ENCODE results near the gene RPS21.

RPS21 gene

GRCh38 chr20:62350098-62350628 lies 36.7 kb upstream of the RPS21 start:
- DNase-seq = no peak
- Histone ChIP-seq H2AFZ (ENCODE audit: low read depth, low read length) (no peak overlapping the region), H3K4me1 (ENCODE audit: insufficient read depth, low read length) (no peaks in the 10 kb centered on the region), H3K36me3 (ENCODE audit: insufficient read depth, low read length) (no peaks in the 10 kb centered on the region), H3K27ac (ENCODE audit: low read length) (no peak overlapping the region), H3K9me3 (ENCODE audit: insufficient read depth, low read length, severe bottlenecking) (peaks cover 2% of the 10 kb centered on the region), H3K79me2 (ENCODE audit: insufficient read depth, low read length) (no peaks in the 10 kb centered on the region), H3K27me3 (ENCODE audit: insufficient read depth, low read length, poor library complexity) (no peaks in the 10 kb centered on the region), H3K4me3 (ENCODE audit: low read depth in 1 of 2, low read length in 2 of 2) (no peak overlapping the region), H3K9ac (ENCODE audit: low read depth, low read length) (no peak overlapping the region), H4K20me1 (ENCODE audit: insufficient read depth, low read length) (no peaks in the 10 kb centered on the region; the same call in 1 of the 2 replicates), H3K4me2 (ENCODE audit: insufficient read depth, low read length) (no peak overlapping the region)
- no peak for ATAC-seq (ENCODE audit: insufficient read depth, low read depth)
- TF ChIP-seq CTCF (IDR thresholded peaks at IDR 0.05; ENCODE audit: borderline replicate concordance, extremely low read depth, low read length, poor library complexity, severe bottlenecking) (no peak), EZH2 (IDR thresholded peaks at IDR 0.05; ENCODE audit: borderline replicate concordance, low read depth, low read length, severe bottlenecking) (no peak)

GRCh38 chr20:62350629-62351422 lies 36.1 kb upstream of the RPS21 start:
- Histone ChIP-seq H3K27me3 (ENCODE audit: insufficient read depth, low read length, poor library complexity) (no peaks in the 10 kb centered on the region), H4K20me1 (ENCODE audit: insufficient read depth, low read length) (no peaks in the 10 kb centered on the region; the same call in 1 of the 2 replicates), H3K36me3 (ENCODE audit: insufficient read depth, low read length) (no peaks in the 10 kb centered on the region), H3K9me3 (ENCODE audit: insufficient read depth, low read length, severe bottlenecking) (peaks cover 2% of the 10 kb centered on the region), H3K4me2 (ENCODE audit: insufficient read depth, low read length) (no peak overlapping the region), H3K79me2 (ENCODE audit: insufficient read depth, low read length) (no peaks in the 10 kb centered on the region), H3K4me3 (ENCODE audit: low read depth in 1 of 2, low read length in 2 of 2) (no peak overlapping the region), H3K9ac (ENCODE audit: low read depth, low read length) (no peak overlapping the region), H3K27ac (ENCODE audit: low read length) (no peak overlapping the region), H3K4me1 (ENCODE audit: insufficient read depth, low read length) (no peaks in the 10 kb centered on the region), H2AFZ (ENCODE audit: low read depth, low read length) (no peak overlapping the region)
- TF ChIP-seq EZH2 (IDR thresholded peaks at IDR 0.05; ENCODE audit: borderline replicate concordance, low read depth, low read length, severe bottlenecking) = no peak
- no peak for TF ChIP-seq CTCF (IDR thresholded peaks at IDR 0.05; ENCODE audit: borderline replicate concordance, extremely low read depth, low read length, poor library complexity, severe bottlenecking)
- DNase-seq (no peak), ATAC-seq (ENCODE audit: insufficient read depth, low read depth) (no peak)

- no peaks in the 10 kb centered on the region for H3K27me3 ChIP-seq (ENCODE audit: insufficient read depth, low read length, poor library complexity)
Observed at GRCh38 chr20:62351469-62352401, 35.2 kb upstream of the RPS21 start.

More at GRCh38 chr20:62351469-62352401, 35.2 kb upstream of the RPS21 start:
- Histone ChIP-seq H3K4me3 (ENCODE audit: low read depth in 1 of 2, low read length in 2 of 2) (no peak overlapping the region), H3K27ac (ENCODE audit: low read length) (no peak overlapping the region), H2AFZ (ENCODE audit: low read depth, low read length) (no peak overlapping the region), H3K4me1 (ENCODE audit: insufficient read depth, low read length) (no peaks in the 10 kb centered on the region), H3K4me2 (ENCODE audit: insufficient read depth, low read length) (no peak overlapping the region), H3K9me3 (ENCODE audit: insufficient read depth, low read length, severe bottlenecking) (peaks cover 2% of the 10 kb centered on the region), H3K36me3 (ENCODE audit: insufficient read depth, low read length) (no peaks in the 10 kb centered on the region), H3K9ac (ENCODE audit: low read depth, low read length) (no peak overlapping the region), H3K79me2 (ENCODE audit: insufficient read depth, low read length) (no peaks in the 10 kb centered on the region), H4K20me1 (ENCODE audit: insufficient read depth, low read length) (no peaks in the 10 kb centered on the region; the same call in 1 of the 2 replicates)
- ATAC-seq (ENCODE audit: insufficient read depth, low read depth) (no peak), DNase-seq (no peak)
- TF ChIP-seq EZH2 (IDR thresholded peaks at IDR 0.05; ENCODE audit: borderline replicate concordance, low read depth, low read length, severe bottlenecking) (no peak), CTCF (IDR thresholded peaks at IDR 0.05; ENCODE audit: borderline replicate concordance, extremely low read depth, low read length, poor library complexity, severe bottlenecking) (no peak)
